HG03175 (cell line): ENCODE results near the gene BAZ2B.

Experiments used
- ATAC-seq: cut with Tn5 transposase; IDR thresholded peaks from one replicate; pipeline ENCODE4 v1.9.1; 2021; ENCODE audit warnings: mild to moderate bottlenecking, moderate library complexity; ENCODE audit not compliant: unreplicated experiment

Gene BAZ2B

GRCh38 chr2:159279700-159280099, 336.6 kb downstream of the BAZ2B start:
- no peak for ATAC-seq

- ATAC-seq, result peak; percentile 62
Observed at GRCh38 chr2:159275111-159275510, 341.2 kb downstream of the BAZ2B start.

DNA sequence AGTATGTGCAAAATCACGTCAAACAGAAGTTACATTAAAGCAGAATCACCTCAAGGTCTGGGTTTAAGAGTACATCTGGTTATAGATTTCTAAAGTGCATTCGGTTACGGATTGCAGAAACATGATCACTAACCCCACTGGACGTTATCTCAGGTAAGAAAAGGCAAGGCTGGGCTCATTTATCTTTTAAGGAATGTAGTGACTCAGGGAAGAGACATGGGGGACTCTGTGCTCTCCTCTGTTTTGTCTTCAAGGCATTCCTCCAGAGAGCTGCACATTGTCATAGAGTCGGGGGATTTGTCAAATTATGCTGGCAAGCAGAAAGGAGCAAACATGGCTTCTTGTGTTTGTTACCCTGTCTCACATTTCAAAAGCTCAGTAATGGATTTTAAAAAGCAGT, 344.2 kb downstream of the BAZ2B start:
- ATAC-seq, result no peak

DNA sequence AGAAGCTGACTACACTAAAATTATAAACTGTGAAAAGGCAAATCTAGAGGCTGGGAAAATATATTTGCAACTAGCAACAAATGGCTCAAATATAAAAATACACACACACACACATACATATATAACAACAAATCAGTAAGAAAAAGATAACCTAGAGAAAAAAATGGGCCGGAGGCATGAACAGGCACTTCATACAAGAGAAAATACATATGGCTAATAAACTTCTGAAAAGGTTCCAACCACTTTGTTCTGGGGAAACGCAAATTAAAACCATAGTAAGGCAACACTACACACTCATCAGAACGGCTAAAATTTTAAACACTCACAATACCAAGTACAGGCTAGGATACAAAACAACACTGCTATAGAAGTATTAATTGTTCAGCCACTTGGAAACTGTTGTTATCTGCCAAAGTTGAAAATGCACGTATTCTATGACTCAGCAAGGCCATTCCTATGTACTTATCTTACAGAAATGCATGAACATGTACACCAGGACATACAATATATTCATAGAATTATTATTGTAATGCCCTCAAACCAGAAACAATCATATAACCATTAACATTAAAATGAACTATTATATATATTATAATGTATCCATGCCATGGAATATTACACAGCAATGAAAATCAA, 345.5 kb downstream of the BAZ2B start:
- no peak for ATAC-seq
